Measurements from ENCODE around the gene PRKCA. TPM values are rescaled to one million over a fixed set of nuclear protein-coding genes. Genes with fewer than 3 reads are reported as not detected.
"Not testable (repeated sequence)": the region's sequence is repeated elsewhere in the genome, so short reads cannot be mapped to it uniquely, and the experiment has no call there.

The PRKCA gene
- 10 to 100 TPM; 14.1 to 24.5 (median 22.7) TPM for polyA plus RNA-seq (ENCODE audit: insufficient read length in 4 of 4)

DNA sequence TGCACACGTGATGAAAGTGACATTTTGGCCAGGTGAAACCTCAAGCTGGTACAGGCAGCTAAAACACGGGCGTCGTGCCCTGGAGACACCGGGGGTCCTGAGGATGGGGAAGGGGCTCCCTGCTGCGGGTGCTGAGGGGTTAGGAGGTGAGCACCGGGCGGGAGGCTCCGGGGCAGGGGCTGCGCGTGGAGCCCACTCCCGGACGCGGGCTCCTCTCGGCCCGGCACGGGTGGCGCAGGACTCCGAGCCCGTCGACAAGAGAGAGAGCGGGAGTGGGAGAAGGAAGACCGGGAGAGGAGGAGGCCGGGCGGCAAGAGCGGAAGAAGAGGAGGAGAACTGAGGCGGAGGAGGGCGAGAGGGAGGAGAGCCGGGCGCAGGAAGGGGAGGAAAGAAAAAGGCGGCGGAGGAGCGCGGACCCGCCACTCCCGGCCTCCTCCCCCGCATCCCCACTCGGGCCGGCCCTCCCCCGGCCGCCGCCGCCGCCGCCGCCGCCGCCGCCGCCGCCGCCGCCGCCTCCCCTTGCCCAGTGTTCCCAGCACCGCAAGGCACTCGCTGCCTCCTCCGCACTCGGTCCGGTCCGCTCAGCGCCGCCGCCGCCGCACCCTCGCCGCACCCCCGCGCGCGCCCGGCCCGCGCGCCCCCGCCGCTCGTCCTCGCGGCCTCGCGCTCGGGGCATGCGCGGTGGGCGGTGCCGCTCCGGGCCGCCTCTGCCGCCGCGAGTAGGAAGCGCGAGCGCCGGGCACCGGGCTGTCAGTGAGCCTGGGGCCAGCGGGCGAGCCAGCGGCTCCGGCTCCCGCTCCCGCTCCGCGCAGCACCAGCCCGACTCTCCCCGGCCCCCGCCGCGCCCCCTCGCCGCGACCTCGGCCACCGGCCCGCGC is at the start of gene PRKCA:
Gene PRKCA, plus strand, starts transcription at position 750 of the 878 bp plus-strand sequence.
- no peak for DNase-seq (ENCODE audit: low read depth in 4 of 4, low spot score in 3 of 4)

DNA sequence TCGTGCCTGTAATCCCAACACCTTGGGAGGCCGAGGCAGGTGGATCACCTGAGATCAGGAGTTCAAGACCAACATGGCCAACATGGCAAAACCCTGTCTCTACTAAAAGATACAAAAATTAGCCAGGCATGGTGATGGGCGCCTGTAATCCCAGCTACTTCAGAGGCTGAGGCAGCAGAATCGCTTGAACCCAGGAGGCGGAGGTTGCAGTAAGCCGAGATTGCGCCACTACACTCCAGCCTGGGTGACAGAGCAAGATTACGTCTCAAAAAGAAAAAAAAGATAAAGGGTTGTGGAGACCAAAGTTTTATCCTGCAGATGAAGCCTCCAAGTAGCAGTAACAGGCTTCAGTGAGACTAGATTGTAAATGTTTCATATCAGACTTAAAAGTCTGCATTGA is 49.0 kb upstream of the PRKCA start:
- DNase-seq (ENCODE audit: low read depth in 4 of 4, low spot score in 3 of 4), result not testable (repeated sequence)

DNA sequence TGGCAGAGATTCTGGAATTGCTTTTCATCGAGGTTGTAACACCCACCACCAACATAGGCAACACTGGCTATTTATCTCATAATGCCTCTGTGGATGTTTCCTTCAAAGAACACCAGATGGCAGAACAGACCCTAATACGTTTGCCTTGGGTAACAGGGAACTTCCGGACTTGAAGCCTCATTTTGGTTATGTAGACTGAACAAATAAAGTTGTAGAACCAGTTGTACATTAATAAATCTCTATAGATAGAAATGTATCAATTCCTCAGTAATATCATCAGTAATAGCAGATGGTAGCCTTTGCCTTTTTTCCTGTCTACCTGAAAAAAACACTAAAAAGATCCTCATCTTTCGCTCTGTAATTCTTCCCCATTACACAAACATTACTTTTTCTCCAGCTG is 47.3 kb upstream of the PRKCA start:
- peak; percentile 31 to 70 (median 55) for DNase-seq (ENCODE audit: low read depth in 4 of 4, low spot score in 3 of 4)

DNA sequence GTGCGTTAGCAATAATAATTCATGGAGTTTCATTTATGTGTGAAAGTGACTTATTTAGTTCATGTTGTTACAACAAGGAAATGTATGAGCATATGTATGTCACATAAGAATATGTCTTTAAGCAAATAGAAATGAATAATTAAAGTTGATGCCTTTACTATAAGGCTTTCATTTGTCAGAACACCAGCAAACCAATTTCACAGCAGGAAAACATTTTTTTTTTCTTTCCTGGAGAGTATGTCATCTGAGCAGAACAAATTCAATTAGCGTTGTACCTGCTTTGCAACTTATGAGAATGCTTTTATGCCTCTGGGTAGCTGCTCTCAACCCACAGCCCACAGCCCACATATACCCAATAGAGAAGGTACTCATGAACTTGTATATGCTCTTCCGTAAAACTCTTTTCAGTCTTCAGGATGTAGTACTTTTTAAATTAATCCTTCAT is 46.9 kb upstream of the PRKCA start:
- DNase-seq (ENCODE audit: low read depth in 4 of 4, low spot score in 3 of 4), result no peak

DNA sequence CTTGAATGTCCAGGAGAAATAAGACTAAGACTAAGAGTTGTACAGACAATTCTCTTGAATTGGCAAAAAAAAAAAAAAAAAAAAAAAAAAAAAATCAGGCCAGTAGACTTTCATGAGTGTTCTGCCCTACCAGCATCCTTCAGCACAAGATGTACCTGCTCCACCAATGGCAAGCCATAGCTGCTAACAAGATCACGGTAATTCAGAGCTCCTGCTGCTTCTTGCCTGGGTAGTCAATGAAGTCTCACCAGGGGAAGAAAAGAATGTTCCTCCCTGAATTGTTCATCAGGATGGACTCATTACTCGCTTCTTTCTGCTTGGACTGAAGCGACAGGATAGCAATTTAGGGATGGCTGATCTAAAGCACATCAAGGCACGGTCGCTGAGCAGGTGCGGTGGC is 42.1 kb upstream of the PRKCA start:
- DNase-seq (ENCODE audit: low read depth in 4 of 4, low spot score in 3 of 4), result no peak

DNA sequence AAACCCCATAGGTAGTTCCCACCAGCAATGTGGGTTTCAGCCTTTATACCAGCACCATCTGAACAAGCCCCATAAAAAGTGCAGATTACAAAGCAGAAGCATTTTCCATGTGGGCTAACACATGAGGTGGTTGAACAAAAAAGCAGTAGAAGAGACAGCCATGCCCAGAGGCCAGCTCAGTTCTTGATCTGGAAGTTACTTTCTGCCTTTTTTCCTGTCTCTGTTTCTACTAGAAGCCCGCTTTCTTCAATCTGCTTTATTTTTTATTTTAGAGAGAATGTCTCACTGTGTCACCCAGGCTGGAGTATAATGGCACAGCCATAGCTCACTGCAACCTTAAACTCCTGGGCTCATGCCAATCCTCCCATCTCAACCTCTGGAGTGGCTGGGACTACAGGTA is 41.7 kb upstream of the PRKCA start:
- no peak for DNase-seq (ENCODE audit: low read depth in 4 of 4, low spot score in 3 of 4)

DNA sequence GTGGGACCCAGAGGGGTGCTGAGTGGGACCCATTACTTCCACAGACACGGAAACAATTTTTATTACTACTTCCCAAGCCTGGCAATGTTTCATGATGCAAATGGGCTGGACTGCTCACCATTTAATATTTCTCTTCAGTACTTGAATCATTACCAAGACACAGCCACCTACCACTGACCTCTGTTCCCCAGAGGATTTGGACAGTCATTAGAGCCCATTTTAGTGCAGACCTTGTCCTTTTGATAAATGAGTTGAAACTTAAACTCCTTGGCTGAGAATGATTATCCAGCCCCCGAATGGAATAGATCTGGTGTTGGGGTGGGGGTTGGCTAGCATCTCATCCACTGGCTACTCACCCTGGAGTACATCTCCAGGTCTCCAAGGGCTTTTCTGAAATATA is 39.6 kb upstream of the PRKCA start:
- DNase-seq (ENCODE audit: low read depth in 4 of 4, low spot score in 3 of 4), result no peak

DNA sequence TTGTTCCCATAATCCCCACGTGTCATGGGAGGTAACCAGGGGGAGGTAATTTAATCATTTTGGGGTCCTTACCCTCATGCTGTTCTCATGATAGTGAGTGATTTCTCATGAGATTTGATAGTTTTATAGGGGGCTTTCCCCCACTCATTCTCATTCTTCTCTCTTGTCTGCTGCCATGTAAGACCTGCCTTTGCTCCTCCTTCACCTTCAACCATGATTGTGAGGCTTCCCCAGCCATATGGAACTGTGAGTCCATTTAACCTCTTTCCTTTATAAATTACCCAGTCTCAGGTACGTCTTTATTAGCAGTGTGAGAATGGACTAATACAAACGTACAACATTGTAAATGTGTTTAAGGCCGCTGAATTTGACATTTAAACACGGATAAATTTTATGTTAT is 37.7 kb upstream of the PRKCA start:
- DNase-seq (ENCODE audit: low read depth in 4 of 4, low spot score in 3 of 4), result no peak

DNA sequence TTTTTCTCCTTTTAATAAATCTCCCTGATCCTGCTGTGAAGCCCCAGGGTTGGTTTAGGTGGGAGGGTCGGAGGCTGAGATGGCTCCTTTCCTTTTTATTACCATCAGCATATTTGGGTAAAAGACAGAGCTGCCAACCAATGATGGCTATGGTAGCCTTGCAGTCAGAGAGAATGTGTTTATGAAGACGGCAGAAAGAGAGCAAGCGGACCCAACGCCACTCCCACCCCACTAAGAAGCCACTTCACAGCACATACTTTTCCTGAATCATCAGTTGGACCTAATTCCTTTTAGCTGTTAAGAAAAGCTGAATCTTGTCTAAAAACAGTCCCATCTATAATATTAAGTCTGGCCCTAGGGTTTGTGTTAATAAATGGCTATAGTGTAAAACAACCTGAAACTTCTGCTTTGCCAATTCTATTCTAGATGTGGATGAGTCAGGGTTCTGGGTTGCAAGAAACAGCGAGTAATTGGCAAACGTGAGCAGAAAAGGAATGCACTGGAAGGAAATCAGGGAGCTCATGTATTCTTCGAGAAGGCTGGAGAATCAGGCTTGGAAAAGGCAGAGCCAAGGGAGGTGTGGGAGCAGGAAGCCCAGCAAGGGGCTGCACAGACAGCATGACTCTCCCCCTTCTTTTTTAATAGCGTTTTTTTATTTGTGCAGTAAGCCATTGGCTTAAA is 34.0 kb upstream of the PRKCA start:
- no peak for DNase-seq (ENCODE audit: low read depth in 4 of 4, low spot score in 3 of 4)

DNA sequence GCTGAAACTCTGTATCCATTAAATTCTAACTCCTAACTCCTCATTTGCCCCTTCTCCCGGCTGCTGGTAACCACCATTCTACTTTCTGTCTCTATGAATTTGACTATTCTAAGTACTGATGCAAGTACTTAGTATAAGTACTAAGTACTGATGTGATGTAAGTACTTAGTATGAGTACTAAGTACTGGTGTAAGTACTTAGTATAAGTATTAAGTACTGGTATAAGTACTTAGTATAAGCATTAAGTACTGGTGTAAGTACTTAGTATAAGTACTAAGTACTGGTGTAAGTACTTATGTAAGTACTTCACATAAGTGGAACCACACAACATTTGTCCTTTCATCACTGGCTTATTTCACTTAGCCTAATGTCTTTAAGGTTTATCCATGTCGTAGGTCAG is 32.3 kb upstream of the PRKCA start:
- no peak for DNase-seq (ENCODE audit: low read depth in 4 of 4, low spot score in 3 of 4)

DNA sequence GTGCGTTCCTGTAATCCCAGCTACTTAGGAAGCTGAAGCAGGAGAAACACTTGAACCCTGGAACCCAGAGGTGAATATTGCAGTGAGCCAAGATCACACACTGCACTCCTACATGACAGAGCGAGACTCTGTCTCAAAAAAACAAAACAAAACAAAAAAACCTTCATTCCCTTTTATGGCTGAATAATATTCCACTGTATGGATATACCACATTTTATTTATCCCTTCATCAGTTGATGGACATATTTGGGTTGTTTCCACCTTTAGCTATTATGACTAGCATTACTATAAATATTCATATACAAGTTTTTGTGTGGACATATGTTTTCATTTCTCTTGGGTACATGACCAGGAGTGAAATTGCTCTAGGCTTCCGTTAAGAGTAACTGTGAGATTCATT is 30.9 kb upstream of the PRKCA start:
- DNase-seq (ENCODE audit: low read depth in 4 of 4, low spot score in 3 of 4), result no peak

DNA sequence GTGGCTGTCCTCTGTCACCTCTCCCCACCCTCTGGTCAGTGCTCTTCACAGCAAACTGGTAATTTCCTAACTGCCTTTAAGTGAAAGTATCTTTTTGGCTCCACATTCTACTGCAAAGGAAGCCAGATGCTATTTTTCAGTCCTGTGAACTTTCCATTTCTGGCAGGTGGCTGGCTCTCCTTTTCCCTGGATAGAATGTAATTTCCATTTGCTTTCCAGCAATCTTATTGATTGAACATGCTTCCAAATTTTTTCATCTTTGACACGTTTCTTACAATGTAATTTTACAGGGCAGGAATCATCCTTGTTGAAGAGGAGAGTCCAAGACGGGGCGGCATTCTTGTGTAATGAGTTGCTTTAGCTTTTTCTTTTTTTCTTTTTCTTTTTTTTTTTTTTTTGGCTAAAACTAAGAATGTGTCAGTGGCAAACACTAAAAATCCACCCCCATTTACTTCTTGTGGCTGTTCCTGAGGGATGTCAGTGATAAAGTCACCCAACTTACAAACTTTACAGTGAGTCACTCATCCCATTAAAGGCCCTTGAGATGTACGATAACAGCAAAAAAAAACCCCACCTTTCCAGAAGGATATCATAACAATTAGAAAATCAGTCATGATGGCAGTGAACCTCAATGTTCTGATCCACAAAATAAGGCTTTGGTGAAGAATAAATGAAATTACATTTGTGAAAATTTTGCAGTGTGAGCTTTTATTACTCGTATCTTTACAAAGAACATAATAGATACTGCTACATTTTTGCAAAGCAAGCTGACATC is 29.4 kb upstream of the PRKCA start:
- no peak for DNase-seq (ENCODE audit: low read depth in 4 of 4, low spot score in 3 of 4)

DNA sequence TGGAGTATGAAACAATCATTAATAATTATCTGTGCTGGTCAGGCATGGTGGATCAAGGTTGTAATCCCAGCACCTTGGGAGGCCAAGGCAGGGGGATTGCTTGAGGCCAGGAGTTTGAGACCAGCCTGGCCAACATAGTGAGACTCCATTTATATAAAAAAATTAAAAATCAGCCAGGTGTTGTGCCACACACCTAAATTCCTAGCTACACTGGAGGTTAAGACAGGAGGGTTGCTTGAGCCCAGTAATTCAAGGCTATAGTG is 28.9 kb upstream of the PRKCA start:
- no peak for DNase-seq (ENCODE audit: low read depth in 4 of 4, low spot score in 3 of 4)

DNA sequence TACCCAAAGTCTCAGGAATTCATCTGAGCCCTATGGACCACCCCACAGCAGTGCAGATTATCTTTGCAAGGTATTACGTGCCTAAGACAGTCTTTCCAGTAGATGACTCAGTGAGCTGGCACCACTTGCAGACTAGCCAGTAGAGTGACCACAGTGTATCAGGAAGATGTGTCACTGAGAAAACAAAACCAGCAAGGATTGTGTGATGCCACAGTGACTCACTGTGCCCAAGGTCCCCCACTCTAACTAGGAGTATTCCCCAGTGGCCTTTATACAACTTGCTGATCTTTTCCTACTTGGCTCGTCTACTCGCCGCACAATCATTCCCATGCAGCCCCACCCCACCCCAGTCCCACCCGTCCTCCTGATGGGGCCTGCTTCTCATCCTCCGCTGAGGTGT is 26.8 kb upstream of the PRKCA start:
- no peak for DNase-seq (ENCODE audit: low read depth in 4 of 4, low spot score in 3 of 4)

DNA sequence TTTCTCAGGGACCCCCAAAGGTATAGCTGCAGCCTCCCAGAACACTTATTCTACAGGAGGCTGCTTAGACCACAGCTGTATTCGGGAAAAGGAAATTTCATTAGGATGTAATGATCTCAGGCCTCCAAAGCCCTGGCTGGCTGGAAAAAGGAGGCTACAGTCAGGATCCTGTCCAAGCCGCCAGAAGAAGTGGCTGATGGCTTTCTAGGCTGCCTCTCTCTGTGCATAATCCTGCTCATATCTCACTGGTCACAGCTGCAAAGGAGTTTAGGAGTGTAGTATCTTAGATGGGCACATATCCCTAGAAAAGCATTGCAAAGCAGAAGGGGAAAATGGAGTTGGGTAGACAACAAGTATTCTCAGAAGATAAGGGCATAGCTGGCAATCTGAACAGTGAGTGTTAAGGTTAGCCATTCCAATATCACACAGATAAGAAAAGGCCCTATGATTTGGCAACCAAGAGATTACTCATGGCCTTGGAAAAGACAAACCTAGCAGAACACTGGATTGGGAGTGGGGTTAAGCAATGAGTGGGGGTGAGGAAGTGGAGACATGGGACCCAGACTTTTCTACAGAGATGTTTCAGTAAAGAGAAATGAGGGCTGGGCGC is 26.0 kb upstream of the PRKCA start:
- no peak for DNase-seq (ENCODE audit: low read depth in 4 of 4, low spot score in 3 of 4)

DNA sequence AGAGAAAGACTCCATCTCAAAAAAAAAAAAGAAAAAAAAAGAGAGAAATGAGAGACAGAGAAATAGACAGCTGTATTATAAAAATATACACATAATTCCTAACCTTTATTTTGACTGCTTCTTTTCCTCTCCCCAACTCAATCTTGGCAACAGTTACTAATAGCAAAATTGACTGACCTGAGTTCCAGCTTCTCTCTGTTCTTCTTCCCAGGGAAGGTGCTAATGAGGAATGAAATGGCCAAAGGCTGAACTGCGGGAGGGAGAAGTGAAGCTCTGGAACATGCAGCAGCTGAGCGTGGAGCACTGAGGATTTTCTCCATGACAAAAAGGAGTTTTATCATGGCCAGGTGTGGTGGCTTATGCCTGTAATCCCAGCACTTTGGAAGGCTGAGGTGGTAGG is 25.2 kb upstream of the PRKCA start:
- no peak for DNase-seq (ENCODE audit: low read depth in 4 of 4, low spot score in 3 of 4)

DNA sequence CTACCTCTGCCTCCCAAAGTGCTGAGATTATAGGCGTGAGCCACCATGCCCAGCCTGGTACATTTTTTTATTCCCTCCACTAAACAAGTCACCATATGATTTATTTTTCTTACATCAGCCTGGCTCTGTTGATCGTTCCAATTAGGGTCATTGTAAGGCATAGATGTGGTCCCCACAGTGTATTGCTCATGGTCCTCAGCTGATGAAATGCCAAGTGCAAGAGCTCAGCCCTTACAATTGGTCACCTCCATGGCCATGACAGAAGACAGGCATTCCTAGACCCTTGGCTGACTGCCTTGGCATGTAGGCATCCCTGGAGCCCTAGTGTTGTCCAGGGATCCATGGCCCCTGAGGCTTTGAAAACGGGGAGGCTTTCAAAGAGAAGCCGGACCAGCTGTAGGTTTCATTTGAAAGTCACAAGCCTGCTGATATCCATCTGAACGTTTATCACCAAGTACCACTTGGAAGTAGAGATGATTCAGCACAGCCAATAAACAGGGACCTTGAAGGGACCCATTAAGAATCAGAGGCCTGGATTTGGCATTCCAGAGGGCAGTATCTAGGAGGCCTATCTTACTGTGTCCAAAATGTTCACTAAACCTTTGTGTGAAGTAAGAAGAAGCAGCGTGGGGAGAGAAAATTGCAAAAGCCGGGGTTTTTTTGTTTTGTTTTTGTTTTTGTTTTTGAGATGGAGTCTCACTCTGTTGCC is 20.6 kb upstream of the PRKCA start:
- DNase-seq (ENCODE audit: low read depth in 4 of 4, low spot score in 3 of 4), result no peak

DNA sequence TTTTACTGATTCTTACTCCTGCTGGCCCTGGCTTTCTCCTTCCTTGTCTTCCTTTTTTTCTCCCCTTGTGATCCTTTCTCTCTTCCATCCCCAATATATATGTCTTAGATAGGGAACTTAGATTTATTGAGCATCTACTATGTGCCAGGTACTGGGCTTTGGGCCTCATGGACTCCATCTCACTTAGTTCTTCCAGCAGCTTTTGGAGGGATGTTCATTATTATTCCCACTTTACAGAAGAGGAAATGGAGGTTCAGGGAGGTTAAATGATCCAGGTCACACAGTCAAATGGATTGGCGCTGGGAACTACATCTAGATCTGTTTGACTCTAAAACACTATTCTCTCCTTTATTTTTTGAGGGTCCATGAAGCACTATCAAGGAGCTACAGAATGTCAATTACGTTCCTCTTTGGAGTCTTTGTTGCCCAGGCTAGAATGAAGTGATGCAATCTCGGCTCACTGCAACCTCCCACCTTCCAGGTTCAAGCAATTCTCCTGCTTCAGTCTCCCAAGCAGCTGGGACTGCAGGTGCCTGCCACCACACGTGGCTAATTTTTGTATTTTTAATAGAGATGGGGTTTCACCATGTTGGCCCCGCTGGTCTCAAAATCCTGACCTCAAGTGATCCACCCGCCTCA is 19.0 kb upstream of the PRKCA start:
- DNase-seq (ENCODE audit: low read depth in 4 of 4, low spot score in 3 of 4), result no peak

DNA sequence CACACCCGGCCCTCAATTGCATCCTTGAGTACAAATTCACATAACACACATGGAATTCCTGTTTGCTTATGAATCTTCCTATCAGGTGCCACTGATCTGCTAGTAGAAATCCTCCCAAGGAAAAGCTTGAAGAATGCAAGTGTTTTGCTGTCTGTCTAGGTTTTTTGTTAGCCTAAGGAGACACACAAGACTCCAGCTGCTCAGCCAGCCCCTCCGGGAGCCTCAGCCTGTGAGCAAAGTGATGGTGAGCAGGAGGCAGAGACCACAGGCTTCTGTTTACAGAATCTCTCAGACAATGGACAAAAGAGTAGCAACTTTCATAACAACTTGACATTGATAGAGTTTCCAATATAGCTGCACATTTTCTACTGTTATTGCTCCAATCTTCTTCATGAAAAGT is 18.4 kb upstream of the PRKCA start:
- no peak for DNase-seq (ENCODE audit: low read depth in 4 of 4, low spot score in 3 of 4)

DNA sequence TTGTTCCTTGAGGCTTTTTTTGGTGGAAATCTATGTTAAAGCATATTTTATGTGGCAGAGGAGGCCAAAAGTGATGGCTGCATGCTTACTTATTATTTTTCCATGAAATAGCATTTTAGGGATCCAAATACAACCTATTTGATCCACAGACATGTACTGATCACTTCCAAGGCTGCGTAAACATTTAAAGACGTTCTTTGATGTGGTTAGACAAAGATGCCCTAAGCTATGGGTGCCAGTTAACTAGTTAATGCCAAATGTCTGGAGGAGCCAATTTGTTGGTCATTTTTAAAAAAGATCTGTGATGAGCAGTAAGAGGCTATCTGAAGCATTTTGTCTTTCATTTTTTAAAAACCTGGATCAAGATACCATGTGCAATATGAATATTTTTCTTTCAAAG is 17.3 kb upstream of the PRKCA start:
- DNase-seq (ENCODE audit: low read depth in 4 of 4, low spot score in 3 of 4), result no peak
